HepG2 (cell line): ENCODE data around the gene NEGR1. TPM values are rescaled to one million over a fixed set of nuclear protein-coding genes. Genes with fewer than 3 reads are reported as not detected.

Source experiments
- ATAC-seq: fragments of 200-7000 bp; cut with Tn5 transposase; 3 replicates; pipeline ENCODE4 v1.9.1; 2020; ENCODE audit warnings: mild to moderate bottlenecking, moderate library complexity
- BruUV-seq: library from RNA; stranded (reverse); fragments of 400-500 nt; replicated peaks from 2 replicates; lab custom pipeline; 2021; lab: Mats Ljungman, UMichigan
- CTCF ChIA-PET: fragments of 300-600 bp; formaldehyde crosslinking; extraction: SDS; loops from one replicate; lab custom pipeline; 2021; ENCODE audit warnings: low total read pairs, inconsistent platforms, low intra/inter-chr PET ratio; lab: Yijun Ruan, JAX
- POLR2A ChIA-PET: fragments of 350-600 bp; sonication (Branson Sonifier 250); formaldehyde crosslinking; loops from one replicate; lab custom pipeline; 2020; ENCODE audit warnings: antibody characterized with exemption, inconsistent platforms; lab: Yijun Ruan, JAX
- DNase-seq: peaks from one replicate; pipeline ENCODE4 v3.0.0-alpha.2; 2015; ENCODE audit warnings: low spot score
- FAIRE-seq: peaks from 3 replicates; lab custom pipeline; 2011; peaks lifted over from hg19 to GRCh38; lab: Jason Lieb, UNC
- H2AFZ ChIP-seq: one replicate; pipeline ENCODE4 v1.6.1; 2011; ENCODE audit warnings: low read length, inconsistent platforms
- H3K27ac ChIP-seq: fragments of 300-600 bp; 3 replicates; pipeline ENCODE4 v1.8.0; 2011; ENCODE audit warnings: mixed run types, mild to moderate bottlenecking, mixed read lengths, low read length, inconsistent platforms; ENCODE audit not compliant: insufficient read depth; ENCODE audit errors: extremely low read length
- H3K27me3 ChIP-seq, 2 experiments: fragments of 200-600 bp in 1 of 2; 2 replicates in 1 of 2; 3 replicates in 1 of 2; pipeline versions ENCODE4 v1.6.0 to v1.8.0; 2011; ENCODE audit warnings: low read length in 2 of 2, mild to moderate bottlenecking in 2 of 2, moderate library complexity in 2 of 2, inconsistent platforms in 1 of 2; ENCODE audit not compliant: insufficient read depth in 2 of 2, control insufficient read depth in 1 of 2
- H3K36me3 ChIP-seq, 2 experiments: fragments of 200-600 bp in 1 of 2; replicated peaks in 1 of 2; 2 replicates in 1 of 2; 3 replicates in 1 of 2; pipeline versions ENCODE4 v1.5.1 to v1.8.0; 2011; ENCODE audit warnings: low read length in 2 of 2, inconsistent platforms in 1 of 2; ENCODE audit not compliant: insufficient read depth in 2 of 2, control insufficient read depth in 1 of 2
- H3K4me1 ChIP-seq: 2 replicates; pipeline ENCODE4 v1.5.1; 2012; ENCODE audit warnings: low read length, inconsistent platforms; ENCODE audit not compliant: insufficient read depth
- H3K4me2 ChIP-seq: 2 replicates; pipeline ENCODE4 v1.6.0; 2011; ENCODE audit warnings: low read depth, low read length, inconsistent platforms
- H3K4me3 ChIP-seq, 3 experiments: fragments of 200-600 bp in 1 of 3; sonication (generic), shearing (Covaris generic) in 1 of 3; replicated peaks in 1 of 3; 2 replicates each; pipeline ENCODE4 v1.5.1; 2011 to 2016; ENCODE audit warnings: low read length in 3 of 3, inconsistent platforms in 2 of 3, low read depth in 2 of 3, mild to moderate bottlenecking in 2 of 3, control low read depth in 1 of 3, mixed read lengths in 1 of 3; ENCODE audit not compliant: insufficient read depth in 1 of 3
- H3K79me2 ChIP-seq: one replicate; pipeline ENCODE4 v1.6.1; 2011; ENCODE audit warnings: low read length, inconsistent platforms; ENCODE audit not compliant: insufficient read depth
- H3K9ac ChIP-seq: 2 replicates; pipeline ENCODE4 v1.6.0; 2011; ENCODE audit warnings: mild to moderate bottlenecking, low read depth, low read length, inconsistent platforms; ENCODE audit not compliant: insufficient read depth
- H3K9me3 ChIP-seq: 2 replicates; pipeline ENCODE4 v1.5.1; 2012; ENCODE audit warnings: mild to moderate bottlenecking, low read length
- H4K20me1 ChIP-seq: 2 replicates; pipeline ENCODE4 v1.6.0; 2011; ENCODE audit warnings: inconsistent platforms, mild to moderate bottlenecking, low read length, moderate library complexity; ENCODE audit not compliant: insufficient read depth
- CBX2 ChIP-seq, 2 experiments: fragments of 200-600 bp in 1 of 2; sonication (generic); formaldehyde crosslinking in 1 of 2; IDR thresholded peaks; 2 replicates each; pipeline versions ENCODE4 v1.7.0 to v1.8.1; 2018 to 2022; ENCODE audit warnings: low read depth in 2 of 2, low read length in 1 of 2, mild to moderate bottlenecking in 1 of 2, missing genetic modification reagents in 1 of 2
- FOXJ3 ChIP-seq: sonication (generic); formaldehyde crosslinking; IDR thresholded peaks from 2 replicates; pipeline ENCODE4 v1.4.0; 2020; ENCODE audit warnings: missing genetic modification reagents, mild to moderate bottlenecking, borderline replicate concordance
- SRSF9 ChIP-seq: fragments of 200-400 bp; formaldehyde crosslinking; IDR thresholded peaks from 2 replicates; pipeline ENCODE4 v1.6.1; 2018; ENCODE audit warnings: borderline replicate concordance, mild to moderate bottlenecking, low read depth, low read length; ENCODE audit not compliant: insufficient read depth, poor library complexity, severe bottlenecking
- ZBTB21 ChIP-seq: sonication (generic); formaldehyde crosslinking; IDR thresholded peaks from 2 replicates; pipeline ENCODE4 v1.4.0; 2020; ENCODE audit warnings: missing genetic modification reagents
- ZNF451 ChIP-seq: sonication (generic); formaldehyde crosslinking; IDR thresholded peaks from 2 replicates; pipeline ENCODE4 v1.5.0; 2020; ENCODE audit warnings: mild to moderate bottlenecking, missing genetic modification reagents
- ZNF468 ChIP-seq: sonication (generic); formaldehyde crosslinking; IDR thresholded peaks from 2 replicates; pipeline ENCODE4 v1.8.0; 2022; ENCODE audit warnings: mild to moderate bottlenecking, moderate library complexity, missing genetic modification reagents
- WGBS: methylation state at CpG from one replicate; pipeline ENCODE4 v1.1.6; 2017; ENCODE audit warnings: low lambda C conversion rate; 5-methylcytosine and 5-hydroxymethylcytosine counted together
- in situ Hi-C: cut with HindIII; loops from 2 replicates; pipeline ENCODE4 v1.10.0; 2017; ENCODE audit warnings: low pct_unique_long_range_greater_than_20kb; ENCODE audit not compliant: extremely low pct_ligation_motif_present
- intact Hi-C: fragments of 100-400 bp; cut with micrococcal nuclease; formaldehyde crosslinking; loops from one replicate; pipeline ENCODE4 v1.10.0; 2022; ENCODE audit not compliant: unreplicated experiment
- polyA plus RNA-seq, 8 experiments: library from polyadenylated mRNA; depleted of rRNA in 3 of 8; stranded (reverse) in 7 of 8; unstranded in 1 of 8; fragments of >200 nt; fragmentation: Illumina TruSeq in 4 of 8; extraction: Trizol in 4 of 8; gene quantifications; 2 replicates each; pipeline versions ENCODE4 v1.2.1 to v1.2.3, GENCODE V29; 2011 to 2016; ENCODE audit warnings: low read depth in 4 of 8, missing spikeins in 1 of 8, mixed read lengths in 1 of 8; ENCODE audit not compliant: insufficient read depth in 1 of 8
- total RNA-seq, 5 experiments: library from RNA; depleted of rRNA; stranded (reverse); fragments of >200 nt; fragmentation: Illumina TruSeq; extraction: Trizol; gene quantifications; 2 replicates each; pipeline ENCODE4 v1.2.3, GENCODE V29; 2016; ENCODE audit warnings: low read depth in 1 of 5
- TF ChIP-seq, protein P1 (sequence below): IDR thresholded peaks from 2 replicates; pipeline ENCODE4 v1.6.1; 2016; ENCODE audit warnings: mild to moderate bottlenecking, missing biosample characterization, missing genetic modification reagents

Gene NEGR1
- total and polyA plus RNA-seq, 2 of the 13 experiments (the other 11 are each of a cell fraction or from before 2014, with no cell fraction given) = not detected

GRCh38 chr1:72117621-72118020 lies 164.7 kb downstream of the NEGR1 start:
- H3K4me2 ChIP-seq = no peak overlapping the region
- ChIA-PET POLR2A (no interaction called here), CTCF (no interaction called here)
- intact Hi-C loops (no loop called here), in situ Hi-C loops (no loop called here)
- H3K9ac ChIP-seq = no peak overlapping the region
- ATAC-seq (no peak), FAIRE-seq (no peak), DNase-seq (no peak)
- H3K36me3 ChIP-seq = no peaks in the 10 kb centered on the region
- no peaks in the 10 kb centered on the region for H3K4me1 ChIP-seq
- 4% methylated on average over 2 of the region's 2 CpGs for WGBS
- H3K4me3 ChIP-seq = no peak overlapping the region
- H2AFZ ChIP-seq = no peak overlapping the region
- no peaks in the 10 kb centered on the region for H3K9me3 ChIP-seq
- no peak for TF ChIP-seq CBX2 (IDR thresholded peaks at IDR 0.05; ENCODE audit: low read depth, low read length)
- TF ChIP-seq CBX2 (CRISPR knock-in tag; IDR thresholded peaks at IDR 0.05; ENCODE audit: low read depth) = no peak
- TF ChIP-seq, protein P1, sequence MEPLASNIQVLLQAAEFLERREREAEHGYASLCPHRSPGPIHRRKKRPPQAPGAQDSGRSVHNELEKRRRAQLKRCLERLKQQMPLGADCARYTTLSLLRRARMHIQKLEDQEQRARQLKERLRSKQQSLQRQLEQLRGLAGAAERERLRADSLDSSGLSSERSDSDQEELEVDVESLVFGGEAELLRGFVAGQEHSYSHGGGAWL = no peak
- no peak for TF ChIP-seq FOXJ3 (CRISPR knock-in tag)
- TF ChIP-seq ZBTB21 (CRISPR knock-in tag) = no peak
- TF ChIP-seq ZNF468 (CRISPR knock-in tag) = no peak
- no peak for TF ChIP-seq SRSF9
- no peak overlapping the region for H3K27ac ChIP-seq
- no peaks in the 10 kb centered on the region for H4K20me1 ChIP-seq
- no peaks in the 10 kb centered on the region for H3K27me3 ChIP-seq
- H3K79me2 ChIP-seq = no peaks in the 10 kb centered on the region
- BruUV-seq = no TSS peak

DNA sequence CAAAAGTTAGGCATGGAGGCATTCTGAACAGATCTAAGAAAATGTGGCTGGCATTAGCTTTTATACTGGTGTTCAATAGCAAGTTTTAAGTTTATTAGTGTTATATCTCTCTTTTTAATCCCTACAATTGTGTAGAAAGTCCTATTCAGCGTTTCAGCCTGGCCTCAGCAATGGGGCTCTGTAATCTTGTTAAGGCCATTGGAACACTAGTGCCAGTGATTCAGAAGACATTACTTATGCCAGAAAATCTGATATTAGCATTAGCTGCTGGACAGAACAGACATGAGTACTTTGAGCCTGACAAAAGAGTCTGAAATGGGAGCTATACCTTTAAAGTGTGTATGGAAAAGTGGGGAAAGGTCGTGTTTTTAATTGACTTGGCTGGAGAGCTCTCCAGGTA lies 167.0 kb downstream of the NEGR1 start:
- no peaks in the 10 kb centered on the region for H3K79me2 ChIP-seq
- intact Hi-C loops = no loop called here
- no peak overlapping the region for H2AFZ ChIP-seq
- H3K36me3 ChIP-seq = no peaks in the 10 kb centered on the region
- H3K9ac ChIP-seq = no peak overlapping the region
- no peak for FAIRE-seq
- H3K27ac ChIP-seq = no peak overlapping the region
- H3K9me3 ChIP-seq = no peaks in the 10 kb centered on the region
- no peak for ATAC-seq
- no peaks in the 10 kb centered on the region for H4K20me1 ChIP-seq
- POLR2A ChIA-PET = no interaction called here
- 3% methylated on average over 2 of the region's 2 CpGs for WGBS
- CTCF ChIA-PET = no interaction called here
- no TSS peak for BruUV-seq
- no peaks in the 10 kb centered on the region for H3K4me1 ChIP-seq
- in situ Hi-C loops = no loop called here
- no peak overlapping the region for H3K4me2 ChIP-seq
- no peaks in the 10 kb centered on the region for H3K27me3 ChIP-seq
- no peak for DNase-seq
- no peak for TF ChIP-seq ZNF451 (CRISPR knock-in tag)
- H3K4me3 ChIP-seq = no peak overlapping the region
